Stimulated activated CD4-positive, alpha-beta T cell treated with anti-CD3 and anti-CD28 coated beads, Interleukin-2, amount 100 ng/mL, for 4 hours (primary cell): ENCODE measurements around the gene PLSCR2.
"Not testable (repeated sequence)": the region's sequence is repeated elsewhere in the genome, so short reads cannot be mapped to it uniquely, and the experiment has no call there.

Experiments used
- DNase-seq: peaks from one replicate; pipeline ENCODE4 v3.0.0-alpha.2; 2020; ENCODE audit warnings: low read depth

Gene PLSCR2

GRCh38 chr3:146469150-146470017 lies at the start of gene PLSCR2:
Gene PLSCR2, minus strand, starts transcription at chr3:146469561. Its CDS starts 9,657 bp downstream, at chr3:146459904.
- peak; percentile 75 for DNase-seq

- DNase-seq = no peak
These were observed 48.5 kb upstream of the PLSCR2 start for GRCh38 chr3:146517684-146518435.

- DNase-seq = no peak
These were observed 44.2 kb upstream of the PLSCR2 start for GRCh38 chr3:146513386-146514051.

- DNase-seq = no peak
These were observed 42.2 kb upstream of the PLSCR2 start for GRCh38 chr3:146511402-146512134.

- DNase-seq = no peak
These were observed 38.2 kb upstream of the PLSCR2 start for GRCh38 chr3:146507331-146508120.

GRCh38 chr3:146505516-146505915 lies 36.2 kb upstream of the PLSCR2 start:
- DNase-seq = no peak

- DNase-seq = no peak
These were observed 35.3 kb upstream of the PLSCR2 start for GRCh38 chr3:146504498-146505197.

GRCh38 chr3:146503461-146504202 lies 34.3 kb upstream of the PLSCR2 start:
- no peak for DNase-seq

- no peak for DNase-seq
These were observed 33.6 kb upstream of the PLSCR2 start for GRCh38 chr3:146502887-146503460.

GRCh38 chr3:146501752-146502151 lies 32.4 kb upstream of the PLSCR2 start:
- no peak for DNase-seq

- DNase-seq = no peak
These were observed 30.3 kb upstream of the PLSCR2 start for GRCh38 chr3:146499701-146500100.

- no peak for DNase-seq
These were observed 28.8 kb upstream of the PLSCR2 start for GRCh38 chr3:146498002-146498736.

GRCh38 chr3:146497145-146497843 lies 27.9 kb upstream of the PLSCR2 start:
- not testable (repeated sequence) for DNase-seq

GRCh38 chr3:146496726-146497125 lies 27.4 kb upstream of the PLSCR2 start:
- DNase-seq = no peak

- DNase-seq = no peak
These were observed 26.9 kb upstream of the PLSCR2 start for GRCh38 chr3:146496251-146496650.

- DNase-seq = no peak
These were observed 24.4 kb upstream of the PLSCR2 start for GRCh38 chr3:146493761-146494160.

GRCh38 chr3:146493221-146493620 lies 23.9 kb upstream of the PLSCR2 start:
- DNase-seq = no peak

- DNase-seq = no peak
These were observed 21.9 kb upstream of the PLSCR2 start for GRCh38 chr3:146491303-146491702.
